ENCODE data around the gene LRMDA. TPM values are rescaled to one million over a fixed set of nuclear protein-coding genes. Genes with fewer than 3 reads are reported as not detected.

LRMDA gene
- total and polyA plus RNA-seq, 4 donors = 12.1 to 40.8 (median 21.6) TPM

DNA sequence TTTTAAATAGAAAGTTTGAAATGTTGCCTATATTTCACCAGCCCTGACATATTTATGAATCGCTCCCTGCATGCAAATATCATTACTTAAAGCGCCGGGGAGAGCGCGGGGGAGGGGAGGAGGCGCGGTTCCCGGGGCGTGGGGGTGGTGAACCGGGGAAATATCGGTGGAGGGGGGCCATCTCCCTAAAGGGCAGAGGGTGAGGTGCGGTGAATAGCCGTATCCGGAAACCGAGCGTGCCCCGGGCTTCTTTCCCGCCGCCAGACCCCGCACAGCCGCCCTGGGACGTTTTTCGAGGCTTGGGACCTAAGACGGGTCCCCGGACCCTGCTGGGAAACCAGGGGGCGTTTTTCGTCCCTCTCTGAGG is 22.9 kb upstream of the LRMDA start:
- WGBS, 2 donors = 0 to 2% methylated on average over 26 to 27 of the region's 27 CpGs
- peaks cover 0 to 39% (median 3%) of the 10 kb centered on the region in 5 donors for H3K4me1 ChIP-seq (ENCODE audit: control insufficient read depth in 5 of 5, insufficient read depth in 5 of 5, low read length in 5 of 5)
- H3K36me3 ChIP-seq (ENCODE audit: control insufficient read depth in 4 of 4, insufficient read depth in 4 of 4, low read length in 4 of 4) = no peaks in the 10 kb centered on the region
- ATAC-seq (ENCODE audit: insufficient read depth, low FRiP score) = no peak
- TF ChIP-seq, protein P1, sequence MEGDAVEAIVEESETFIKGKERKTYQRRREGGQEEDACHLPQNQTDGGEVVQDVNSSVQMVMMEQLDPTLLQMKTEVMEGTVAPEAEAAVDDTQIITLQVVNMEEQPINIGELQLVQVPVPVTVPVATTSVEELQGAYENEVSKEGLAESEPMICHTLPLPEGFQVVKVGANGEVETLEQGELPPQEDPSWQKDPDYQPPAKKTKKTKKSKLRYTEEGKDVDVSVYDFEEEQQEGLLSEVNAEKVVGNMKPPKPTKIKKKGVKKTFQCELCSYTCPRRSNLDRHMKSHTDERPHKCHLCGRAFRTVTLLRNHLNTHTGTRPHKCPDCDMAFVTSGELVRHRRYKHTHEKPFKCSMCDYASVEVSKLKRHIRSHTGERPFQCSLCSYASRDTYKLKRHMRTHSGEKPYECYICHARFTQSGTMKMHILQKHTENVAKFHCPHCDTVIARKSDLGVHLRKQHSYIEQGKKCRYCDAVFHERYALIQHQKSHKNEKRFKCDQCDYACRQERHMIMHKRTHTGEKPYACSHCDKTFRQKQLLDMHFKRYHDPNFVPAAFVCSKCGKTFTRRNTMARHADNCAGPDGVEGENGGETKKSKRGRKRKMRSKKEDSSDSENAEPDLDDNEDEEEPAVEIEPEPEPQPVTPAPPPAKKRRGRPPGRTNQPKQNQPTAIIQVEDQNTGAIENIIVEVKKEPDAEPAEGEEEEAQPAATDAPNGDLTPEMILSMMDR (IDR thresholded peaks at IDR 0.05; ENCODE audit: control extremely low read depth, extremely low read depth) = no peak
- no peaks in the 10 kb centered on the region for H3K27me3 ChIP-seq (ENCODE audit: control insufficient read depth in 3 of 3, insufficient read depth in 3 of 3, low read length in 2 of 3)
- no peaks in the 10 kb centered on the region for H3K9me3 ChIP-seq (ENCODE audit: control insufficient read depth in 4 of 4, insufficient read depth in 3 of 4, low read length in 3 of 4)
- peak overlapping the region; percentile 71 for H3K4me3 ChIP-seq
- DNase-seq = peak in 1 of 3 donors; percentile 47
- H3K27ac ChIP-seq (ENCODE audit: low read depth in 1 of 2, low read length in 1 of 2) = peak overlapping the region; percentile 55 to 86
- peak overlapping the region in 1 of 2 donors; percentile 65 for H3K9ac ChIP-seq (ENCODE audit: insufficient read depth in 1 of 2, low read length in 2 of 2)

DNA sequence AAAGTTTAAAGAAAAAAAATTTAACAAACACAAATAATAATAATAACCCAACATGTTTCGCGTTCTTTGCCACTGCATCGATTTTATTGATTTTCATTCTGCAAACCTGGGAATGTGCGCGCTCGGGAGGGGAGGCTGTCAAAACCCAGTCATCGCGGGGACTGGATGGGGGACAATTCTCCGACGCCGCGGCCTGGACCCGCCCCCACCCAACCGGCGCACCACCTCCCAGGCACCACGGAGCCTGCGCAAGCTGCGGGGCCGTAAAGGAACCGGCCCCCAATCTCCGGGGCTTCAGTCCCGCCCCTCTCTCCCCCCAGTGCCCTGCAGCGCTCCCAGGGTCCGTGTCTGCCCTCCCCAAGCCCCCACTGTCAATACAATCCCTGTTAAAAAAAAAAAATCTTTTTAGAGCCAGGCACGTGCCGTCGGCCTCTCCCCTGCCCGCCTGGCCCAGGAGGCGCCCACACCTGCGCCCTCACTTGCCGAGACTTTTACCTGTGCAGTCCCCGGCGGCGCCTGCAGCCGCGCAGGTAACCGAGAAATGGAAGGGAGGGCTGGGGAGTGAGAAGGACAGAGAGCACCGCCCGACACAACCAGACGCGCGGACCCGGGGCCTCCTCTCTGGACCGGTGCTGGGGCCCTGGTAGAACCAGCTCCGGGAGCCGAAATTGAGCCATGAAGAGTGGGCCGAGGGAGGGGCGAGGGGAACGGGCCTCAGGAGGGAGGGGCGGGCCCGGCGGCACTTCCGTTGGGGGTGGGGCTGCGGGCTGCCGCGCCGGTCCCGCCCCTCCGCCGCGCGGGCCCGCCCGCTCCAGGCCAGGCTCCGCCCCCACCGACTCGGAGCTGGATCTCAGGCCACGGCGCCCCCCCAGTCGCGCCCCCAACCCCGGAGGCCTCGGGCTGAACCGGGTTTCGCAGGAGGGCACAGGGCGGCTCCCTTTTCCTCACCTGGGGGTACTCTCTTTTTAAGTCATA is 22.2 kb upstream of the LRMDA start:
- TF ChIP-seq, protein P1 (IDR thresholded peaks at IDR 0.05; ENCODE audit: control extremely low read depth, extremely low read depth) = no peak
- no peaks in the 10 kb centered on the region for H3K27me3 ChIP-seq (ENCODE audit: control insufficient read depth in 3 of 3, insufficient read depth in 3 of 3, low read length in 2 of 3)

DNA sequence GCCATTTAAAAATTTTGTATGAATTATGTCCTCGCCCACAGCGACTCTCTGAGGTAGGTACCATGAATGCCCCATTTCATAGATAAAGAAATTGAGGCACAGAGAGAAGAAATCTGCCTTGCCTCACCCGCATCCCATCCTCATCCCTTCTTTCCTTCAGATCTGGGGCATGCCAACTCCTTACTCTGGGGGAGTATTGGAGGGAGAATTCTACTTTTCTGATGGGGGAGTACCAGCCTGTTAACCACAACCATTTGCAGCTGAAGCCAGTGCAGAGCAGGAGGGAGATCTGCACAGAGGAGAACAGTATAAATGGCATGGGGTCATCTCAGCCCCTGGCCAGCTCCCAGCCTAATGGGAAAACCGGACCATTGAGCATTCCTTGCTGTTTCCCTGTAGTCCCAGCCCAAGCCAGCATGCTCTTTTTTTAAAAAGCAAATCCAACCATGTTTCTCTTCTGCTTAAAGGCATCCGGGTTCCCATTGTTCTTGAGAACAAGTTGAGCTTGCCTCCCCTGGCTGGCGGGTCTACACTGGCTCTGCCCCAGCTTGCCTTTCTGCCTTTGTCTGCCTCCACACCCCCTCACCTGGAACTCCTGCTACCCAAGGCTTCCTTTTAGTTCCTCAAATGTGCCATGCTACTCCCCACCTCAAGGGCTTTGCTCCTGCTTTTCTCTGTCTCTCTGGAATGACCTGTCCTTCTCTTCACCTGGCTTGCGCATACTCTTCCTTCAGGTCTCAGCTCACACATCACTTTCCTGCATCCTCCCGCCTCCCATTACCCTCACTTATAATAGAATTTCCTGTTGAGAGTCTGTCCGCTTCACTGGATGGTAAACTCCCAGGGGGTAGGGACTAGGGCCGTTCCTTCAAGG is 21.1 kb upstream of the LRMDA start:
- Histone ChIP-seq H3K4me1 (ENCODE audit: control insufficient read depth in 5 of 5, insufficient read depth in 5 of 5, low read length in 5 of 5) (peaks cover 0 to 32% (median 3%) of the 10 kb centered on the region in 5 donors), H3K4me3 (no peak overlapping the region), H3K9me3 (ENCODE audit: control insufficient read depth in 4 of 4, insufficient read depth in 3 of 4, low read length in 3 of 4) (no peaks in the 10 kb centered on the region), H3K27ac (ENCODE audit: low read depth in 1 of 2, low read length in 1 of 2) (peak overlapping the region in 1 of 2 donors; percentile 28), H3K36me3 (ENCODE audit: control insufficient read depth in 4 of 4, insufficient read depth in 4 of 4, low read length in 4 of 4) (no peaks in the 10 kb centered on the region), H3K27me3 (ENCODE audit: control insufficient read depth in 3 of 3, insufficient read depth in 3 of 3, low read length in 2 of 3) (no peaks in the 10 kb centered on the region), H3K9ac (ENCODE audit: insufficient read depth in 1 of 2, low read length in 2 of 2) (no peak overlapping the region)
- DNase-seq (peak; percentile 44 to 70 (median 57)), ATAC-seq (ENCODE audit: insufficient read depth, low FRiP score) (no peak)
- 74 to 79% methylated on average over 10 of the region's 10 CpGs for WGBS, 2 donors
- TF ChIP-seq, protein P1 (IDR thresholded peaks at IDR 0.05; ENCODE audit: control extremely low read depth, extremely low read depth) = no peak

More for the DNA sequence above, 22.2 kb upstream of the LRMDA start:
- ATAC-seq (ENCODE audit: insufficient read depth, low FRiP score) (peak; percentile 86), DNase-seq (peak; percentile 85 to 90 (median 86))
- Histone ChIP-seq H3K27ac (ENCODE audit: low read depth in 1 of 2, low read length in 1 of 2) (peak overlapping the region; percentile 78 to 88), H3K9me3 (ENCODE audit: control insufficient read depth in 4 of 4, insufficient read depth in 3 of 4, low read length in 3 of 4) (no peaks in the 10 kb centered on the region), H3K4me1 (ENCODE audit: control insufficient read depth in 5 of 5, insufficient read depth in 5 of 5, low read length in 5 of 5) (peaks cover 0 to 37% (median 3%) of the 10 kb centered on the region in 5 donors), H3K9ac (ENCODE audit: insufficient read depth in 1 of 2, low read length in 2 of 2) (peak overlapping the region; percentile 33 to 65), H3K4me3 (peak overlapping the region; percentile 71), H3K36me3 (ENCODE audit: control insufficient read depth in 4 of 4, insufficient read depth in 4 of 4, low read length in 4 of 4) (no peaks in the 10 kb centered on the region)
- 1 to 2% methylated on average over 58 to 76 of the region's 76 CpGs for WGBS, 2 donors

Data from lung (tissue), 12 donors.